ENCODE results near the gene ALOXE3. TPM values are rescaled to one million over a fixed set of nuclear protein-coding genes. Genes with fewer than 3 reads are reported as not detected.

The ALOXE3 gene
- total and polyA plus RNA-seq, 9 donors: not detected

GRCh38 chr17:8071496-8071895 lies 46.8 kb downstream of the ALOXE3 start:
- H3K27me3 ChIP-seq (ENCODE audit: control insufficient read depth, insufficient read depth, low read length): peaks cover 83% of the 10 kb centered on the region
- H3K4me3 ChIP-seq (ENCODE audit: low read length): no peak overlapping the region
- 76% methylated on average over 9 of the region's 12 CpGs for WGBS (ENCODE audit: insufficient coverage)
- no peak overlapping the region for H3K27ac ChIP-seq (ENCODE audit: low read length)
- H3K9me3 ChIP-seq (replicated peaks; ENCODE audit: control insufficient read depth, low read depth, low read length): no peaks in the 10 kb centered on the region
- no peak for DNase-seq
- no peaks in the 10 kb centered on the region for H3K36me3 ChIP-seq (ENCODE audit: control insufficient read depth, insufficient read depth, low read length)
- H3K4me1 ChIP-seq (ENCODE audit: control insufficient read depth, insufficient read depth, low read length): peaks cover 23% of the 10 kb centered on the region

DNA sequence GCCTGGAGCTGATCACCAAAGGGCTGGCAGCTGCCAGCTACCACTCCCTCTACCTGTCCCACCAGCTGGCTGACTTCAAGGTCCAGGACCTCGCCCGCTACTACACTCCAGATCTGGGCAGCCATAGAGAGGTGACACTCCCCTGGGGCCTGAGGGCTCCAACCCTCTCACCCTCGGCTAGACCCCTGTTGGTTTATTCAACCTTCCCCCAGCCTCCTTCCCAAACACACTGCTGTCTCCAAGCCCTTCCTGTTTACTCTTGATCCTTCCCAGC lies 48.8 kb downstream of the ALOXE3 start:
- H3K4me3 ChIP-seq (ENCODE audit: low read length): no peak overlapping the region
- no peak for DNase-seq
- H3K9me3 ChIP-seq (replicated peaks; ENCODE audit: control insufficient read depth, low read depth, low read length): no peaks in the 10 kb centered on the region
- WGBS (ENCODE audit: insufficient coverage): 66% methylated on average over 3 of the region's 3 CpGs
- H3K36me3 ChIP-seq (ENCODE audit: control insufficient read depth, insufficient read depth, low read length): no peaks in the 10 kb centered on the region
- H3K4me1 ChIP-seq (ENCODE audit: control insufficient read depth, insufficient read depth, low read length): peaks cover 23% of the 10 kb centered on the region
- no peak overlapping the region for H3K27ac ChIP-seq (ENCODE audit: low read length)
- H3K27me3 ChIP-seq (ENCODE audit: control insufficient read depth, insufficient read depth, low read length): peaks cover 77% of the 10 kb centered on the region

GRCh38 chr17:8068736-8069586 lies 49.4 kb downstream of the ALOXE3 start:
- Histone ChIP-seq H3K4me1 (ENCODE audit: control insufficient read depth, insufficient read depth, low read length) (peaks cover 18% of the 10 kb centered on the region), H3K36me3 (ENCODE audit: control insufficient read depth, insufficient read depth, low read length) (no peaks in the 10 kb centered on the region), H3K4me3 (ENCODE audit: low read length) (no peak overlapping the region), H3K27ac (ENCODE audit: low read length) (no peak overlapping the region), H3K27me3 (ENCODE audit: control insufficient read depth, insufficient read depth, low read length) (peaks cover 77% of the 10 kb centered on the region), H3K9me3 (replicated peaks; ENCODE audit: control insufficient read depth, low read depth, low read length) (no peaks in the 10 kb centered on the region)
- no CpG with 5 or more reads among the region's 9 CpGs for WGBS (ENCODE audit: insufficient coverage)
- no peak for DNase-seq

DNA sequence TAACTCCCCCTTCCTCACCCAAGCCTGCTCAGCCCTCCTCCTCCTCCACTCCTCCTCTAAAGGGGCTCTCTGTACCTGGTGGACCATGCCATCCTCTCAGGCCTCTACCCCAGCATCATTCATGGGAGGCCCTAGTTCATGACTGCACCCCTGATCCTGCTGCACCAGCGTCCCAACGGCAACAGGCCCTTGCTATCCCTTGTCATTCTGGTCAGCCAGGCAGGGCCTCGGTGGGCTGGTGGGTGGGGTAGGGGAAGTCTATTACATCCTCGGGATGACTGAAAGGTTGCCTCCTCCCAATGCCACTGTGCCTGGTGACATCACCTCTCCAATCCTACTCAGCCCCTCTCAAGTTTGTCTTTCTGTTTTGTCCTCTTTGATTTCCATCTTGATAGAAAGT lies 50.5 kb downstream of the ALOXE3 start:
- Histone ChIP-seq H3K9me3 (replicated peaks; ENCODE audit: control insufficient read depth, low read depth, low read length) (no peaks in the 10 kb centered on the region), H3K4me1 (ENCODE audit: control insufficient read depth, insufficient read depth, low read length) (peaks cover 8% of the 10 kb centered on the region), H3K27ac (ENCODE audit: low read length) (no peak overlapping the region), H3K4me3 (ENCODE audit: low read length) (no peak overlapping the region), H3K27me3 (ENCODE audit: control insufficient read depth, insufficient read depth, low read length) (peaks cover 75% of the 10 kb centered on the region), H3K36me3 (ENCODE audit: control insufficient read depth, insufficient read depth, low read length) (no peaks in the 10 kb centered on the region)
- WGBS (ENCODE audit: insufficient coverage): no CpG with 5 or more reads among the region's 4 CpGs
- DNase-seq: no peak

- peaks cover under 1% of the 10 kb centered on the region for H3K4me1 ChIP-seq (ENCODE audit: control insufficient read depth, insufficient read depth, low read length)
- peaks cover 75% of the 10 kb centered on the region for H3K27me3 ChIP-seq (ENCODE audit: control insufficient read depth, insufficient read depth, low read length)
- H3K4me3 ChIP-seq (ENCODE audit: low read length): no peak overlapping the region
- DNase-seq: no peak
- no peaks in the 10 kb centered on the region for H3K9me3 ChIP-seq (replicated peaks; ENCODE audit: control insufficient read depth, low read depth, low read length)
- no peak overlapping the region for H3K27ac ChIP-seq (ENCODE audit: low read length)
- WGBS (ENCODE audit: insufficient coverage): 55% methylated on average over 5 of the region's 15 CpGs
- no peaks in the 10 kb centered on the region for H3K36me3 ChIP-seq (ENCODE audit: control insufficient read depth, insufficient read depth, low read length)
Measured at GRCh38 chr17:8066841-8067775, 51.2 kb downstream of the ALOXE3 start.

DNA sequence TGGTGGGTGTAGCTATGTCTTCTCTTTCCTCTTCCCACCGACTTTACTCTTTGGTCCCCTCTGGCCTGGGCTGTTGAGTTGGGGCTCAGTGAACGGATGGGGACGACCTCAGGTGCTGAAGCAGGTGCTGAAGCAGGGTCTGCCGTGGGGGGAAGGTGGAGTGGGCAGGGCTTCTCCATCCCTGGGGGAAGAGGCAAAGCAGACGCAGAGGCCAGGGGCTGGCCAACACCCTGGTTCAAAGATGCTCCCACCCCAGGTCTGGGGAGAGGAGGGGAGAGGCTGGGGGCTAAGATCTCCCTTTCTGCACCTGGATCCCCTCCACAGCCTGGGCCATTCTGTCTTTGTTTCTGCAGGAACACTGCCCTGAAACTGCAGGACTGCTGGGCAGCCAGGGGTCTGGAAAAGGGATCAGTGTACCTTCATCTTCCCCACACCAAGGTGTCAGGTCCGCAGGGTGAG lies 53.7 kb downstream of the ALOXE3 start:
- 30% methylated on average over 4 of the region's 6 CpGs for WGBS (ENCODE audit: insufficient coverage)
- Histone ChIP-seq H3K9me3 (replicated peaks; ENCODE audit: control insufficient read depth, low read depth, low read length) (no peaks in the 10 kb centered on the region), H3K27me3 (ENCODE audit: control insufficient read depth, insufficient read depth, low read length) (peaks cover 70% of the 10 kb centered on the region), H3K4me1 (ENCODE audit: control insufficient read depth, insufficient read depth, low read length) (no peaks in the 10 kb centered on the region), H3K4me3 (ENCODE audit: low read length) (no peak overlapping the region), H3K36me3 (ENCODE audit: control insufficient read depth, insufficient read depth, low read length) (no peaks in the 10 kb centered on the region), H3K27ac (ENCODE audit: low read length) (no peak overlapping the region)
- DNase-seq: no peak

DNA sequence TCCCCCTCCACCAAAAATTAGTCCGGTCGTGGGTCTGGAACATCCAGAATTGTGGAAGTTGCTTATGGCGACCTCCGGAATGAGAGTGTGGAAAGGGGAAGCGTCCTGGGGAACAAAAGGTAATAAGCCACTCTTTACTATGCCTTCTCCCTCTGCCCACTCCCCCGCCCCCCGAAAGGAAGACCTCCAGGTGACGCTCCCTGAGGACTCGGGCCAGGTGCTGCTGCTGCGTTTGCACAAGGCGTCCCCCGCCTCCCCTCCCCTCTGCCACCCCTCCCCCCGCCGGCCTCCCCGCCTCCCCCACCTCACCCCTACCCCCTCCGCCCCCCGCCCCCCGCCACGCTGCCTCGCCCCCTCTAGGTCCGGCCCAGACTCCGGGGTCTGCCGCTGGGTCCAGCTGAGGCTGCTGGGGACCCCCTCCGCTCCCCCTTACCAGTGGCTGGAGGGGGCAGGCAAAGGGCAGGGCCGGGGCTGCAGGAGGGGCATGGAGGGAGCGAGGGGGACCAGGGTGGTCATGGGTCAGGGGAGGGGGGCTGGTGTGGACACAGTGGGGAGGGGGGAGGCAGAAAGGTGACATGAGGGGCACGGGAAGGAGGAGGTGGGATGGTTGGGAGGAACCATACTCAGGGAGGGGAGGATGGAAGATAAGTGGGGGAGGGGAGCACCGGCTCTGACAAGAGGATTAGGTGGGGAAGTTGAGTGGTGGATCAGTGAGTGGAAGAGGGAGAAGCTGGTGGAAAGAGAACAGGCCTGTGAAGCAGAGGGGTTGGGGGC lies 54.4 kb downstream of the ALOXE3 start:
- no peak for DNase-seq
- WGBS (ENCODE audit: insufficient coverage): 4% methylated on average over 4 of the region's 28 CpGs
- H3K36me3 ChIP-seq (ENCODE audit: control insufficient read depth, insufficient read depth, low read length): no peaks in the 10 kb centered on the region
- no peak overlapping the region for H3K4me3 ChIP-seq (ENCODE audit: low read length)
- no peak overlapping the region for H3K27ac ChIP-seq (ENCODE audit: low read length)
- H3K27me3 ChIP-seq (ENCODE audit: control insufficient read depth, insufficient read depth, low read length): peaks cover 70% of the 10 kb centered on the region
- H3K4me1 ChIP-seq (ENCODE audit: control insufficient read depth, insufficient read depth, low read length): no peaks in the 10 kb centered on the region
- H3K9me3 ChIP-seq (replicated peaks; ENCODE audit: control insufficient read depth, low read depth, low read length): no peaks in the 10 kb centered on the region

GRCh38 chr17:8062807-8063483 lies 55.4 kb downstream of the ALOXE3 start:
- Histone ChIP-seq H3K4me1 (ENCODE audit: control insufficient read depth, insufficient read depth, low read length) (no peaks in the 10 kb centered on the region), H3K27me3 (ENCODE audit: control insufficient read depth, insufficient read depth, low read length) (peaks cover 72% of the 10 kb centered on the region), H3K36me3 (ENCODE audit: control insufficient read depth, insufficient read depth, low read length) (no peaks in the 10 kb centered on the region), H3K27ac (ENCODE audit: low read length) (no peak overlapping the region), H3K9me3 (replicated peaks; ENCODE audit: control insufficient read depth, low read depth, low read length) (no peaks in the 10 kb centered on the region), H3K4me3 (ENCODE audit: low read length) (no peak overlapping the region)
- 3% methylated on average over 9 of the region's 15 CpGs for WGBS (ENCODE audit: insufficient coverage)
- DNase-seq: no peak

GRCh38 chr17:8062435-8062806 lies 55.9 kb downstream of the ALOXE3 start:
- no peaks in the 10 kb centered on the region for H3K36me3 ChIP-seq (ENCODE audit: control insufficient read depth, insufficient read depth, low read length)
- 29% methylated on average over 6 of the region's 8 CpGs for WGBS (ENCODE audit: insufficient coverage)

More at GRCh38 chr17:8062435-8062806, 55.9 kb downstream of the ALOXE3 start:
- no peak overlapping the region for H3K4me3 ChIP-seq (ENCODE audit: low read length)
- peaks cover 71% of the 10 kb centered on the region for H3K27me3 ChIP-seq (ENCODE audit: control insufficient read depth, insufficient read depth, low read length)
- H3K9me3 ChIP-seq (replicated peaks; ENCODE audit: control insufficient read depth, low read depth, low read length): no peaks in the 10 kb centered on the region
- no peak for DNase-seq
- H3K27ac ChIP-seq (ENCODE audit: low read length): no peak overlapping the region
- no peaks in the 10 kb centered on the region for H3K4me1 ChIP-seq (ENCODE audit: control insufficient read depth, insufficient read depth, low read length)
